ENCODE data around the gene SELPLG. TPM values are rescaled to one million over a fixed set of nuclear protein-coding genes. Genes with fewer than 3 reads are reported as not detected.
"Not testable (repeated sequence)": the region's sequence is repeated elsewhere in the genome, so short reads cannot be mapped to it uniquely, and the experiment has no call there.

SELPLG gene
- total RNA-seq, 1 donor from 2014 or later = 0.26 TPM

DNA sequence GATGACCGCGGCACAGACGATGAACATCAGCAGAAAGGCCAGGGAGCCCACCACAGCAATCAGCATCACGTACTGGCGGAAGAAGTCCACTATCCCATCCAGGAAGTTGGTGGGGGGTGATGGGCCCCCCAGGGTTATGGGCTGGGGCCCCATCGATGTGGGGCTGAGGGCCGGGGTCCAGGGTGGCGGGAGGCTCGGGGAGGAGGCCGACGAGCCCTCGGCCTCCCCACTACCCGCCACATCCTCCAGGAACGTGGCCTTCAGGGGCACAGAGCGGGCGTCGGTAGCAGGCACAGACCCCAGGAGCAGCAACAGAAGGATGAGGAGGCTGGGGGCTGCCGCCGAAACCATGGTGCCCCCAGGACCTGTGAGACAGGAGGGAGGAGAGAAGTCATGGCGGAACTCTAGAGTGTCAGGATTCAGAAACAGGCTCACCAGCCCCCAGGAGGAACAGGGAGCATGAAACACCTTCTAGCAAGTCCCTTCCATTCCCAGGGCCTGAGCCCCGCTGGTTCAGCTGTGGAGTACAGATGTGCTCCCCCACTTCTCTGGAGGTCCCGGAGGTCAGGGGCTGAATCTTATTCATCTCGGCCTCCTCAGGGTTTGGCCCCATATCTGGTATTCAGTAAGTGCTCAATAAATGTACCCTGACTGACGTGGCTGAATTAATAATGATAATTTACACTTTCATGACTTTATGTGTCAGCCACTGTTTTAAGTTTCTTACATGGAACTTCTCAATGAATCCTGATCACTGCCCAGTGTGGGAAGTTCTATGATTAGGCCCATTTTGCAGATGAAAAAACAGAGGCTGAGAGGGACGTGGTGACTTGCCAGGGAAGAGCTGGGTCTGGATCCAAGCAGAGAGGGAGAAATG, 41.4 kb downstream of the SELPLG start:
- no peak for DNase-seq (ENCODE audit: low read depth in 2 of 2)

- DNase-seq (ENCODE audit: low read depth in 2 of 2) = no peak
Measured at GRCh38 chr12:108591267-108591980, 42.3 kb downstream of the SELPLG start.

DNA sequence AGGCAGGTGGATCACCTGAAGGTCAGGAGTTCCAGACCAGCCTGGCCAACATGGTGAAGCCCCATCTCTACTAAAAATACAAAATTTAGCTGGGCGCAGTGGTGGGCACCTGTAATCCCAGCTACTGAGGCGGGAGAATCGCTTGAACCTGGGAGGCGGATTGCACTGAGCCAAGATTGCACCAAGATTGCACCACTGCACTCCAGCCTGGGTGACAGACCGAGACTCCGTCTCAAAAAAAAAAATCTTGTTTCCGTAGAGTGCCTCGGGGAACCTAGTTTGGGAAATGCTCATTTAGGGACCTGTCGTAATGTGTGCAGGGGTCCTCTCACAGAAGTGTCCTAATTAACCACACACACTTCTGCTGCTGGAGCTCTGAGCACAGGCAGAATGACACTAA, 43.2 kb downstream of the SELPLG start:
- not testable (repeated sequence) for DNase-seq (ENCODE audit: low read depth in 2 of 2)

DNA sequence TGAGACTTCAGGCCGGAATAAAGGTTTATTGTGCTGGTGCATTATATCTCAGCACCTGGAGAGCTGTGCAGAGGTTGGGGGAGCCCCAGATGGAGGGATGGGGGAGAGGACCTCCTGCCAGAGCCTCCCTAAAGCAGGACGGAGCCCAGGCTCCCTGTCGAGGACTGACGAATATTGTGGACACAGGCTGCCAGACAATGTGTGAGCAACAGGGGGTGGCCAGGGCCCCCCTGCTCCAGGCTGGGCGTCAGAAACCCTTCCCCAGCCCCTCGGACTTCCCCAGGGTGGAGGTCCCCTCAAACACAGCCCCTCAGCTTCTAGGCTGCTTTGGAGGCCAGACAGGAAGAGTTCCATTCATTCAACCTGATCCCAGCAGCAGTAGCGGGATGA, 43.9 kb downstream of the SELPLG start:
- no peak for DNase-seq (ENCODE audit: low read depth in 2 of 2)

GRCh38 chr12:108589028-108589839, 44.5 kb downstream of the SELPLG start:
- no peak for DNase-seq (ENCODE audit: low read depth in 2 of 2)

- no peak for DNase-seq (ENCODE audit: low read depth in 2 of 2)
Measured at GRCh38 chr12:108587826-108588225, 45.9 kb downstream of the SELPLG start.

DNA sequence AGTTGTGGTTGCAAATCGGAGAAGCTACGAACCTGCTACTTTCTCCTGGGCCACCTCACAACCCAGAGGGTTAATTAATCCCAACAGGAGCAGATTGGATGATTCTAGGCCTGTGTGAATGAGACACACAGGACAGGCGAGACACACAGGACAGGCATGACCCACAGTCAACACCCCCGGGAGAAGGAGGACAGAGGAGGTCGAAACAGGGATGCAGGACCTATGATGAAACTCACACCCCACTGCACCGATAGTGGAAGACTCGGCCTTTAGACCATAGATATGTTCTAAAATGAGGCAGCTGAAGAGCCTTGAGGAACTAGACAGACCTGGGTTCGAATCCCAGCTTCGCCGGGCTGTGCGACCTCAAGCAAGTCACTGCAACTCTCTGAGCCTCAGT, 47.4 kb downstream of the SELPLG start:
- no peak for DNase-seq (ENCODE audit: low read depth in 2 of 2)

DNA sequence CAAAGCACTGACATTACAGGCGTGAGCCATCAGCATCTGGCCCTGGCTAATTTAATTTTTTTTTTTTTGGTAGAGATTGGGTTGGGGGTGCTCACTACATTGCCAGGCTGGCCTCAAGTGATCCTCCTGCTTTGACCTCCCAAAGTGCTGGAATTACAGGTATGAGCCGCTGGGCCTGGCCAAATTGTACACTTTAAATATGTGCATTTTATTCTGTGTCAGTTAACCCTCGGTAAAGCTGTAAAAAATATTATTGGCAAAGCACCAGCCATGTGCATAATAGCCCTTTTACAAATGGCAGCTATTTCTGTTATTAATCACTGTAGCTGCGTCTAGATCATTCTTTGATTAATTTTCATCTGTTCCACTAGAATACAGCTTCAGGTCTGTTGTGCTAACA, 47.8 kb downstream of the SELPLG start:
- DNase-seq (ENCODE audit: low read depth in 2 of 2) = no peak

DNA sequence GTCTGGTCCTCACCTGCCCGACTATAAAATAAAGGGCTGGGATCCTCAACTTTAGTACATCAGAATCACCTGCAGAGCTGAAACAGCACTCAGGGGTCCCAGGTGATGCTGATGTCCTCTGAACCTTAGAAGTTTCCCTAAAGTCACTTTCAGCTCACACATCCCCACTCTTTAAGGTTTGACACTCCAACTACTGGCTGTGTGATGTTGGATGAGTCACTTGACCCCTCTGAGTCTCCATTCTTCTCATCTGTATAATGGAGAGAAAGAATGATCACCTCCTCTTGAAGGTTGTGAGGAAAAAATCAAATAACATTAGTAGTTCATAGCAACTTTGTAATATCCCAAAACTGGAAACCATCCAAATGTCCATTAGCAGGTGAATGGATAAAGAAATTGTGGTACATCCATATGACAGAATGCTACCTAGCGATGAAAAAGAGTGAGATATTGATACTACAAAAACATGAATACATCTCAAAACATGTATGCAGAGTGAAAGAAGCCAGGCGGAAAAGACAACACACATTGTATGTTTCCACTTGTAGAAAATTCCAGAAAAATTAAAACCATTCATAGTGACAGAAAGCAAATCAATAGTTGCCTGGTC, 49.1 kb downstream of the SELPLG start:
- no peak for DNase-seq (ENCODE audit: low read depth in 2 of 2)

DNA sequence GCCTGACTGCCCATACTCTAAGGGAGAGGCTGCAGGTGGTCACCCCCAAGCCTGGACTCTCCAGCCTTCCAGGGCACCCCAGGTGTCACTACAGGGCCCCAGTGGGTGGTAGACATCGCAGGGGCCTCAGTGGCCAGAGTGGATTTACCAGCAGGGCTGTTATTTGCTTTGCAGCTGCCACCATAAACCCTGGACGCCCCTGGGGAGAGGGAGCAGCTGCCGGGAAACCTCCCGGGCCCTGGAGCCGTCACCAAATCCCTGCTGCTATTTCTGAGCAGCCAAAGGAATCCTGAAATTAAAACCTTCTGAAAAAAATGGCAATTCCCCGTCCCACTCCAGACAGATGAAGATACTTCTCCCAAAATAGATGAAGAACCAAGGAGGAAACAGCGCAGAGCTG, 49.7 kb downstream of the SELPLG start:
- DNase-seq (ENCODE audit: low read depth in 2 of 2) = no peak

DNA sequence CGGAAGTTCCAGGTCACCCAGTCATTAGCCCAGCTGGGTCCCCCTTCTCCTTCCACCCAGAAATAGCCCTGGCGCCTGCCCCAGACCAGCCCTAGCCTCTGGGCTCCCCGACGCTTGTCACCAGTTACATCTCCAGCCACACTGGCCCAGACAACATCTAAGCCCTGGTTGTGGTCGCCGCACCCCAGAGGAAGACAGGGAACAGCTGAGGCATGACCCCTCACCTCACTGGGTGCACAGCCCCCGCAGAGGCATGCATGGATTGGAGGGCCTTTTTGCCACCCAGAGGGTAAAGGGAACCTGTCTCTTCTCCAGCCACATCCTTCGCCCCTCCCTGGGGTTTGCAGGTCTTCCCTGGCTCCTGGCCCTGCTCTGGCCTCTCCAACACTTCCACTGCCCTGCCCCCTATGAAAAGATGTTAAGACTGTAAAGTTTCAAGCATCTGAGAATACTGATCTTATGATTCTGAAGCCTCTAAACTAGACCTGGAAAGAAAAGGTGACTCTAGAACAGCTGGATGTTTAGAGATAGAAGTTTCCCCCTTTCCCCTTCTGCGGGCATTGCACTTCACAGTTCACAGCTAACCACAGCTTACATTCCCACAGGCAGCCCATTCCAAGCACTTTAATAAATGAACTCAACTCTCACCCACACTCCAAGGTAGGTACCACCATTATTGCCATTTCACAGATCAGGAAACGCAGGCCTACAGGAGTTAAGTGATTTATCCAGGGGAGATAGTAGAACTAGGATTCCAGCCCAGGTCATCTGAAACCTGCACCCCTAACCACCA, 50.5 kb downstream of the SELPLG start:
- DNase-seq (ENCODE audit: low read depth in 2 of 2) = no peak

GRCh38 chr12:108582509-108582908, 51.2 kb downstream of the SELPLG start:
- DNase-seq (ENCODE audit: low read depth in 2 of 2) = no peak

GRCh38 chr12:108581311-108582227, 52.1 kb downstream of the SELPLG start:
- no peak for DNase-seq (ENCODE audit: low read depth in 2 of 2)

GRCh38 chr12:108580531-108580930, 53.2 kb downstream of the SELPLG start:
- DNase-seq (ENCODE audit: low read depth in 2 of 2) = no peak

- DNase-seq (ENCODE audit: low read depth in 2 of 2) = no peak
Measured at GRCh38 chr12:108578813-108579212, 54.9 kb downstream of the SELPLG start.

DNA sequence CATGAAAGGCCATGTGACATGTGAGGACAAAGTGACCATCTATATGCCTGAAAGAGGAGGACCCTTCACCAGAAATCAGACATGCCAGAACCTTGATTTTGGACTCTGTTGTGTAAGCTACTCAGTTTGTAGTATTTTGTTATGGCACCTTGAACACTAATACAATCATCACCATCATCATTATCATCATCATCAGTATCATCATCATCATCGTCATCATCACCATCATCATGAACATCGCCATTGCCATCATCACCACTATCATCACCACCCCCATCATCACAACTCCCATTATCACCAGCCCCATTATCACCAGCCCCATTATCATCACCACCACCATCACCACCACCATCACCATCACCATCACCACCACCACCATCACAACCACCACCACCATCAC, 55.4 kb downstream of the SELPLG start:
- no peak for DNase-seq (ENCODE audit: low read depth in 2 of 2)

- DNase-seq (ENCODE audit: low read depth in 2 of 2) = no peak
Measured at GRCh38 chr12:108577458-108577857, 56.2 kb downstream of the SELPLG start.

- DNase-seq (ENCODE audit: low read depth in 2 of 2) = no peak
Measured at GRCh38 chr12:108576660-108577234, 56.9 kb downstream of the SELPLG start.

GRCh38 chr12:108575199-108575912, 58.3 kb downstream of the SELPLG start:
- no peak for DNase-seq (ENCODE audit: low read depth in 2 of 2)
